Natural killer cell (primary cell): Measurements from ENCODE around the gene ALDH1L1. TPM values are rescaled to one million over a fixed set of nuclear protein-coding genes. Genes with fewer than 3 reads are reported as not detected.

ENCODE experiments used
- ATAC-seq, 3 donors: fragments of 150-1000 bp in 2 of 3; fragments of 200-7000 bp in 1 of 3; cut with Tn5 transposase; 1 replicate in 1 of 3; 2 replicates in 2 of 3; pipeline ENCODE4 v1.10.0; 2021; ENCODE audit warnings: mild to moderate bottlenecking in 2 of 3, moderate library complexity in 2 of 3
- DNase-seq, 2 donors: peaks; one replicate each; pipeline versions ENCODE4 v3.0.0 to v3.0.0-alpha.2; 2013 to 2021; ENCODE audit warnings: mixed read lengths in 1 of 2
- H3K27ac ChIP-seq: one replicate; pipeline ENCODE4 v1.5.1; 2013; ENCODE audit warnings: mild to moderate bottlenecking, low read length
- H3K27me3 ChIP-seq: one replicate; pipeline ENCODE4 v1.6.1; 2013; ENCODE audit warnings: low read length; ENCODE audit not compliant: control insufficient read depth, insufficient read depth
- H3K36me3 ChIP-seq: one replicate; pipeline ENCODE4 v1.6.1; 2013; ENCODE audit warnings: low read length; ENCODE audit not compliant: control insufficient read depth, insufficient read depth
- H3K4me1 ChIP-seq: one replicate; pipeline ENCODE4 v1.6.1; 2013; ENCODE audit warnings: low read length; ENCODE audit not compliant: control insufficient read depth, insufficient read depth
- H3K4me3 ChIP-seq: one replicate; pipeline ENCODE4 v1.5.1; 2013; ENCODE audit warnings: low read length
- H3K9me3 ChIP-seq: one replicate; pipeline ENCODE4 v1.6.1; 2013; ENCODE audit warnings: low read length; ENCODE audit not compliant: control insufficient read depth, insufficient read depth
- H3K27ac Mint-ChIP-seq, 2 donors: one replicate each; pipeline ENCODE4 v1.8.0; 2022; ENCODE audit warnings: mild to moderate bottlenecking in 2 of 2, mixed read lengths in 2 of 2, moderate library complexity in 1 of 2
- H3K27me3 Mint-ChIP-seq, 2 donors: one replicate each; pipeline ENCODE4 v1.8.0; 2022; ENCODE audit warnings: low read depth in 2 of 2, mixed read lengths in 2 of 2
- H3K36me3 Mint-ChIP-seq: one replicate; pipeline ENCODE4 v1.8.0; 2022; ENCODE audit warnings: mixed read lengths
- H3K4me1 Mint-ChIP-seq, 2 donors: one replicate each; pipeline ENCODE4 v1.8.0; 2022; ENCODE audit warnings: mixed read lengths in 2 of 2
- H3K4me3 Mint-ChIP-seq: one replicate; pipeline ENCODE4 v1.8.0; 2022; ENCODE audit warnings: mild to moderate bottlenecking, moderate library complexity, mixed read lengths
- H3K9me3 Mint-ChIP-seq, 2 donors: one replicate each; pipeline ENCODE4 v1.8.0; 2022; ENCODE audit warnings: mixed read lengths in 2 of 2
- CTCF ChIP-seq: fragments of 200-600 bp; IDR thresholded peaks from one replicate; pipeline ENCODE4 v1.8.0; 2022; ENCODE audit warnings: antibody characterized with exemption
- WGBS: methylation state at CpG from one replicate; pipeline ENCODE4 v1.1.7; 2013; ENCODE audit warnings: missing lambda C conversion rate; ENCODE audit not compliant: insufficient coverage; 5-methylcytosine and 5-hydroxymethylcytosine counted together
- intact Hi-C: fragments of 100-400 bp; cut with micrococcal nuclease; formaldehyde crosslinking; loops from one replicate; pipeline ENCODE4 v1.14.2; 2022
- total RNA-seq, 4 donors: library from RNA; stranded (reverse); fragments of 120-200 nt in 1 of 4; gene quantifications; one replicate each; pipeline versions ENCODE4 v1.2.3 to v1.2.4, GENCODE V29; 2013 to 2022

The ALDH1L1 gene
- total RNA-seq, 3 donors from 2014 or later (not counting 1 experiment from before 2014, with no cell fraction given): not detected

DNA sequence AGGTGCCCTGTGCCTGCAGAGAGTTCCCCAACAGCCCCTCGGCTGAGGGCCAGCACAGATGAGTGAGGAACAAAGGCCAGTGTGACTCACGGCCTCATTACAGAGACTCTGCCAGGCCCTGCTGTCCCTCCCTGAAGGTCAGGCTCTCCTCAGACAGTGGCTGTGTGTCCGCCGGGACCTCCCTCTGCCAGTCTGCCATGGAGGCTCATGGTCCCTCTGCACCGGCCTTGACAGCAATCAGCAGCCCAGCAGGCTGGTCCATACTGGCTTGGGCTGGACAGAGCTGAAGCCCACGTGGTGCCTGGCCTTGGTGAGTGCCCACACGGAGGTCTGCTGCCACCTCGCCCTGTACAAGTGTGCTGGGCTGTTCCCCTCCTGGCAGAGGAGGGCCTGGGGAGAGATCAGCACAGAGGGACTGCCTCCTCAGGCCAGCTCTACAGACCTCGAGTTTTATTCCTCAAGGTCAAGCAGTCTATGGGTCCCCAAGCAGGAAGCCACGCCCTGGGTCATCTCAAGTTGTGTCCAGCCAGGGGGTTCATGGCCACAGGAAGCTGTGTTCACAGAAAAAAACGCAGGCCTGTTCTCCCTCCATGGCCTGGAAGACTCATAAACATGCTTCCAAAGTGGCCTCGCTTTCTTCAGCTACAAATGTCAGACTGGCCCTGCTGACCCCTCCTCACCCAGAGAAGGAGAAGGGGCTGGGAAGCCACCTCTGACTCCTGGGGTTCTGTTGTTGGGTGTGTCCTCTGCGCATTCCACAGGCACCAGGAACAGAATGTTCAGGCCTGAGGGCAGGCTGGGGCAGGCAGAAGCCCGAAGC, 123.5 kb downstream of the ALDH1L1 start:
- 82% methylated on average over 14 of the region's 14 CpGs for WGBS
- intact Hi-C loops: no loop called here
- Mint-ChIP-seq H3K27me3 (no peaks in the 10 kb centered on the region), H3K4me3 (no peak overlapping the region), H3K27ac (no peak overlapping the region), H3K36me3 (no peaks in the 10 kb centered on the region), H3K9me3 (no peaks in the 10 kb centered on the region), H3K4me1 (peaks cover 31 to 39% of the 10 kb centered on the region in 2 donors)
- Histone ChIP-seq H3K27ac (no peak overlapping the region), H3K27me3 (no peaks in the 10 kb centered on the region), H3K4me1 (peaks cover 9% of the 10 kb centered on the region), H3K4me3 (no peak overlapping the region), H3K9me3 (no peaks in the 10 kb centered on the region), H3K36me3 (peaks cover 2% of the 10 kb centered on the region)
- ATAC-seq: no peak
- no peak for DNase-seq
- no peak for TF ChIP-seq CTCF

GRCh38 chr3:126056088-126056487, 124.3 kb downstream of the ALDH1L1 start:
- H3K4me3 ChIP-seq: no peak overlapping the region
- Mint-ChIP-seq H3K9me3 (no peaks in the 10 kb centered on the region), H3K27me3 (no peaks in the 10 kb centered on the region), H3K36me3 (no peaks in the 10 kb centered on the region), H3K4me1 (peaks cover 31 to 45% of the 10 kb centered on the region in 2 donors), H3K4me3 (no peak overlapping the region), H3K27ac (no peak overlapping the region)
- WGBS: 95% methylated on average over 10 of the region's 10 CpGs
- no peak for TF ChIP-seq CTCF
- no peak overlapping the region for H3K27ac ChIP-seq
- peaks cover 2% of the 10 kb centered on the region for H3K36me3 ChIP-seq
- H3K9me3 ChIP-seq: no peaks in the 10 kb centered on the region
- DNase-seq: no peak
- intact Hi-C loops: no loop called here
- no peak for ATAC-seq
- H3K27me3 ChIP-seq: no peaks in the 10 kb centered on the region
- peaks cover 11% of the 10 kb centered on the region for H3K4me1 ChIP-seq

DNA sequence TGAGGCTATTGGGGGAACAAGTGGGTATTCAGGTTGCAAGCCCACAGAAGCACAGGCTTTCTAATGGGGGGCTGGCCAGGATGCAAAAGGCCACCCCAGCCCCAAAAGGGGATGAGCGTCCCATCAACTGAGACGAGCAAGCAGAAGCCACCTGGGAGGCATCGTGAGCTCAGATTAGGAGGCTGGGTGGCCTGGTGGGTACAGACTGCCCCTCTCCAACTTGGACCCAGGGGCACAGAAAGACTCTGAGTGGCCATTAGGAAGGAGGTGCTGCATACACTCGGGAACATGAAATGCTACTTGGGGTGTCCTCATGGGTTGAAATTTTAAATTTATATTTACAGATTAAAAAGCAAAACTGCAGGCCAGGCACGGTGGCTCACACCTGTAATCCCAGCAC, 125.5 kb downstream of the ALDH1L1 start:
- Mint-ChIP-seq H3K36me3 (no peaks in the 10 kb centered on the region), H3K4me3 (no peak overlapping the region), H3K27me3 (no peaks in the 10 kb centered on the region), H3K4me1 (peaks cover 31 to 45% of the 10 kb centered on the region in 2 donors), H3K27ac (peak overlapping the region in 1 of 2 donors; percentile 37), H3K9me3 (no peaks in the 10 kb centered on the region)
- peaks cover 11% of the 10 kb centered on the region for H3K4me1 ChIP-seq
- intact Hi-C loops: no loop called here
- peaks cover 2% of the 10 kb centered on the region for H3K36me3 ChIP-seq
- no peak for TF ChIP-seq CTCF
- H3K27me3 ChIP-seq: no peaks in the 10 kb centered on the region
- H3K9me3 ChIP-seq: no peaks in the 10 kb centered on the region
- no peak overlapping the region for H3K27ac ChIP-seq
- ATAC-seq (no peak), DNase-seq (no peak)
- 94% methylated on average over 5 of the region's 5 CpGs for WGBS
- no peak overlapping the region for H3K4me3 ChIP-seq
